SH-SY5Y (cell line): ENCODE results near the gene ARPC2.

Source experiments
- GATA2 ChIP-seq: IDR thresholded peaks from 2 replicates; pipeline ENCODE4 v1.6.1; 2011; ENCODE audit warnings: mild to moderate bottlenecking, low read depth, low read length
- GATA3 ChIP-seq: IDR thresholded peaks from 2 replicates; pipeline ENCODE4 v1.6.1; 2011; ENCODE audit warnings: low read depth, mild to moderate bottlenecking, low read length, moderate library complexity

GRCh38 chr2:218216336-218216673, 684 bp upstream of the ARPC2 start:
- TF ChIP-seq GATA3 (no peak), GATA2 (no peak)
